GM21367 (cell line): ENCODE data around the gene ZNF770.
A peak's percentile ranks its signal among the peaks of the same experiment; 100 is the strongest.
"Not testable (repeated sequence)": the region's sequence is repeated elsewhere in the genome, so short reads cannot be mapped to it uniquely, and the experiment has no call there.

Source experiments
- ATAC-seq: cut with Tn5 transposase; IDR thresholded peaks from one replicate; pipeline ENCODE4 v1.9.1; 2021; ENCODE audit not compliant: unreplicated experiment

Gene ZNF770

DNA sequence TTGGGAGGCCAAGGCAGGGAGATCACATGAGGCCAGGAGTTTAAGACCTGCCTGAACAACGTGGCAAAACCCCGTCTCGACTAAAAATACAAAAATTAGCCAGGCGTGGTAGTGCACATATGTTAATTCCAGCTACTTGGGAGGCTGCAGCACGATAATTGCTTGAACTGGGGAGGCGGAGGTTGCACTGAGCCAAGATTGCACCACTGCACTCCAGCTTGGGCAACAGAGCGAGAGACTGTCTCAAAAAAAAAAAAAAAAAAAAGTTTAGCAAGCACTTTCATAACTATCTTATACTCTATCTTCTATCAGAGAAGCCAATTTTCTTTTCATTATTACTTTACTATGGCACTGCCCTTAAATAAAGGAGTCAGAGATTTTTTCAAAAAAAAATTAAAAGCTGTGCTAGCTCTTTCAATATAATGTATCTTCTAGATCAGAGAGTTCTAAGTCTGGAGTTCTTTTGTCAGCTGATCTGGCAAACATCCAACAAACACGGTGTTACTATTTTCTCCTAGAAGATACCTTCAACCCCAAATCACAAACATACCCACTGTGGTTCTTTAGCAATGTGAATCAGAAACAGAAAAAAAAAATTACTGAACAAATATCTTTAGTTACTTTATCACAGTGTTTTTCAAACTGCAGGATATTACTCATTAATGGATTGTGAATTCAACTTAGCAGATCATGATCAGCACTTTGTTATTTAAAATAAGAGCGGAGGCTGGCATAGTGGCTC lies 3.0 kb downstream of the ZNF770 start:
- ATAC-seq, result no peak

- ATAC-seq, result no peak
These were observed 11.3 kb downstream of the ZNF770 start for GRCh38 chr15:34976743-34977142.

- no peak for ATAC-seq
These were observed 12.0 kb downstream of the ZNF770 start for GRCh38 chr15:34976073-34976472.

- ATAC-seq, result no peak
These were observed 14.6 kb downstream of the ZNF770 start for GRCh38 chr15:34973512-34973911.

DNA sequence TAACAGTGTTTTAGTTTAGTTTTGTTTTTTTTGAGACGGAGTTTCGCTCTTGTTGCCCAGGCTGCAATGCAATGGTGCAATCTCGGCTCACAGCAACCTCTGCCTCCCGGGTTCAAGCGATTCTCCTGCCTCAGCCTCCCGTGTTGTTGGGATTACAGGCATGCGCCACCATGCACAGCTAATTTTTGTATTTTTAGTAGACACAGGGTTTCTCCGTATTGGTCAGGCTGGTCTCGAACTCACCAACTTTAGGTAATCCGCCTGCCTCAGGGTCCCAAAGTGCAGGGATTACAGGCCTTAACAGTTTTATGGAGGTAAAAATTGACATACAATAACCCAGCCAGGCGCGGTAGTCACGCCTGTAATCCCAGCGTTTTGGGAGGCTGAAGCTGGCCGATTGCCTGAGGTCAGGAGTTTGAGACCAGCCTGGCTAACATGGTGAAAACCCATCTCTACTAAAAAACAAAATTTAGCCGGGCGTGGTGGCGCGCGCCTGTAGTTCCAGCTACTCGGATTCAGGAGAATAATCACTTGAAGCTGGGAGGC lies 17.9 kb downstream of the ZNF770 start:
- peak; percentile 1 for ATAC-seq

- peak; percentile 97 for ATAC-seq
These were observed 18.6 kb downstream of the ZNF770 start, which contains the start of gene AQR for GRCh38 chr15:34969340-34970097. AQR (minus strand) TSS chr15:34969742; CDS start chr15:34969613, 129 bp downstream.

DNA sequence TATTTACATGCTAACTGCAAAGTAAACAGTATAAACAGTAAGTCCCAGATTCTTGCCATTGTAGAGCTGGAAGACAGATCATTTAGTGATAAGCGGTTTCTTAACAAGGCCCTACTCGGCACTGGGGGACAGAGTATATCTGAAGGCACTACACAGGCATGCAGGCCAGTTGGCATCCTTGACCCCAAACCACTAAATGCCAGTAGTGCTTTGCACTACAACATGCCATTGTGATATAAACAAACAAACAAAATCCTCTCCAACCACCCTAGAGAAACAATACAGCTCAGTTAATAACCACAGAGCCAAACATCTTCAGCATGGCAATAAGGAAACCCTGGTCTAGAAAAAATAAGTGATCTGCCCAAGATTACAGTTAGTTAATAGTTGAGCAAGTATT lies 23.8 kb downstream of the ZNF770 start:
- no peak for ATAC-seq

- no peak for ATAC-seq
These were observed 34.2 kb downstream of the ZNF770 start for GRCh38 chr15:34953851-34954250.

DNA sequence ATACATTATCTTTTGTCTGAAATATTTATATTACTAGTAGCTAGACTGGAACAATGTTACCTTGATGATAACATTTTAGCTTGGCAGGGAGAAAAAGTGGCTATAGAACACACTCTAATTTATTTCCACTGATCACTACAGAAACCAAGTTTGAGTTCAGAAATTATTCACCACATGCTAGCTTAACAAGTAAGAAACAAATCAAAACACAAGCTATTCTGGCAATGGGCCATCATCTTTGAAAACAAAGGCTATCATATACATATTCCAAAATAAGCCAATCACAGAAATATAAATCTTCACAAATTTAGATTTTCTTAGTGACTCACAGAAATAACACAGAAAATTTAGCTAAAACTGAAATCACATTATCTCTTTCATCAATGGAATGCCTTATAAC lies 35.6 kb downstream of the ZNF770 start:
- ATAC-seq, result no peak

DNA sequence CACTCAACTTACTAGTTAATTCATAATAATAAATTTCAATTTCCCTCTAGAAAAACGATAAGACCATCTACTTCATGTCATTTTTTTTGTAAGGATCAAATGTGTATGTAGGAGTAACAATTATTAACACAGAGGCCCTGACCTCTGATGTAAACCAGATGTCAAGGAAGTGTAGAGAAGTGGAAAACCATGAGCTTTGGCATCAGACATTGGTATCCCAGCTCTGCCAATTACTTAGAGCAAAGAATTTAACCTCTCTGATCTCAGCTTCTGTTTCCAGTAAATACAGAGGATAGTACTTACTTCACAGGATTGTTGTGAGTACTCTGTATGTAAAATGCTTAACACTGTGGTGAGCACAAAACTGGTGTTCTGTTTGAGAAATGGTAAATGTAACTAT lies 36.1 kb downstream of the ZNF770 start:
- ATAC-seq, result no peak

DNA sequence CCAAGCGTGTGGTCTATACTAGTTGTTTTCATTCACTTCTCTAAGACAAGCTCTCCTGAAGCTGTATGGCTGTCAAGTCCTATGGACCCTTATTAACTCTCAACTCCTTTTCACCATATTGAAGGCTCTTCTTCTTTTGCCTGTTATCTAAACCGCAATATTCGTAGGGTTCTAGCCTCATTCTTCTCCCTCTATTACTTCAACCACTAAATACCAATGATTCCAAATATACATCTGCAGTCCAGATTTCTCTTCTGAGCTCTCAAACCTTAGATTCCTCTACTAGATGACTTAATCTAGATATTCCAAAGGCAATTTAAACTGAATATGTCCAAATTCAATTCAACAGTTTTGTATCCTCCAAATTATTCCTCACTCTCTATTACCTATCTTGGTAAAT lies 43.2 kb downstream of the ZNF770 start:
- no peak for ATAC-seq

- ATAC-seq, result no peak
These were observed 44.4 kb downstream of the ZNF770 start for GRCh38 chr15:34943711-34944110.

DNA sequence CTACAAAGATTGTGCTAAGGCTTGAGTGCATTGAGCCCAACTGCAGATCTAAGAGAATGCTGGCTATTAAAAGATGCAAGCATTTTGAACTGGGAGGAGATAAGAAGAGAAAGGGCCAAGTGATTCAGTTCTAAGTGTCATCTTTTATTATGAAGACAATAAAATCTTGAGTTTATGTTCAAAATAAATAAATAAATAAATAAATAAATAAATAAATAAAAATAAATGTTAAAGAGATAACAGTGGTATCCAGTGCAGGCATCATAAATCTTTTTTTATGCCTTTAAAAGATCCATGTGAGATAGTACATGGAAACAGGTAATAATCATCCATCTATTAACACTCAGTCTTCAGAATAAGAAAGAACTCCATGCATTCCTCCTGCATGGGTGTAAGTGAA lies 44.8 kb downstream of the ZNF770 start:
- ATAC-seq, result not testable (repeated sequence)

DNA sequence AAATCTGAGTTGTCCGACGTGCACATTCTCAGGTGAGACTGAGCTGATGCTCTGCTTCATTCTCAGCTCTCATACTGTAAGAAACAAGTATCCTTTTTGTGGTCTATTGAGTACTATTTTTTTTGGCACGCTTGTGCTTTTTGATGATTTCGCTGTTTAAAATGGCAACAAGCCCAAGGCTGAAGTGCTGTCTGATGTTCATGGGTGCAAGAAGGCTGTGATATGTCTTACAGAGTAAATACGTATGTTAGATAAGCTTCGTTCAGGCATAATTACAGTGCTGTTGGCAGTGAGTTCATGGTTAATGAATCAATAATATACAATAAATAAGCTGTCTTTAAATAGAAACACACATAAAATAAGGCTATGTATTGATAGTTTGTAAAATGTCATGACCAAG lies 45.7 kb downstream of the ZNF770 start:
- no peak for ATAC-seq

DNA sequence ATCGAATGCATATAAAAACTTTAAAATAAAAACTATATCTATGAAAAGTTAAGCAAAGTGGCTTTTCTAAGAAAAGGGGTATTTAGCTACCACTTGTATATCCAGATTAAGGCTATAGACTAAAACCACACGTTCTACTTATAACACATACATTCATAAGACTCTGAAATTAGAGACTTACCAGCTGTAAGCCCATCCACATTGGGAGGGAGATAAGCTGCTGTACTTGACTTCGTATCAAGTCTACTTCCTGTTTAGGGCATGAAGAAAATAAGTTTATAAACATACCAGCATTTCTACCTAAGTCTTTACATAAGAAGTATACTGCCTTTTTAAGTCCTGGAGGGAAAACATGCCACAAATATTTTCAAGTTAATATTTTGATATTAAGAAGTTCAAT lies 46.3 kb downstream of the ZNF770 start:
- no peak for ATAC-seq

GRCh38 chr15:34941185-34941698 lies 46.8 kb downstream of the ZNF770 start:
- ATAC-seq, result no peak

DNA sequence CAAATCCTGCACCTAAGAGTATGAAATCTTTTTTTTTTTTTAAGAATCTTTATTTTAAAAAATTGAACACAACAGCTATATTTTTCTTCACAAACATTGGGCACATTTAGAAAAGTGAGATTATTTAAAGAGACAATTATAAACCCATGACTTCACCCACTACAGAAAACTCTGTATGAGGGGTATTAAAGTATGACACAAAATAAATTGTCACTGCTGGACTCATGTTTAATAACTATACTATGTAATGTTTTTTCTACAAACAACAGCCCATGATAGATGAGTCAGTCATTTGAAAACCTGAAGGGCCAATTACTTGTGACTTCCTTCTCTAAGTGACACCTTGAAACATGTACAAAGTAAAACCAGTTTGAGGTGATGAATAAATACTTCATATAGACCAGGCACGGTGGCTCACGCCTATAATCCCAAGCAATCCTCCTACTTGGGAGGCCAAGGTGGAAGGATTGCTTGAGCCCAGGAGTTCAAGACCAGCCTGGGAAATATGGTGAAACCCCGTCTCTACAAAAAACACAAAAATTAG lies 54.6 kb downstream of the ZNF770 start:
- no peak for ATAC-seq

DNA sequence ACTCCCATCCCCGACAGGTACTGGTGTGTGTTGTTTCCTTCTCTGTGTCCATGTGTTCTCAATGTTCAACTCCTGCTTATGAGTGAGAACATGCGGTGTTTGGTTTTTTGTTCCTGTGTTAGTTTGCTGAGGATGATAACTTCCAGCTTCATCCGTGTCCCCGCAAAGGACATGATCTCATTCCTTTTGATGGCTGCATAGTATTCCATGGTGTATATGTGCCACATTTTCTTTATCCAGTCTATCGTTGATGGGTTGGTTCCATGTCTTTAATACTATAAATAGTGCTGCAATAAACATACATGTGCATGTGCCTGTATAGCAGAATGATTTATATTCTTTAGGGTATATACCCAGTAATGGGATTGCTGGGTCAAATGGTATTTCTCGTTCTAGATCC lies 59.7 kb downstream of the ZNF770 start:
- ATAC-seq, result not testable (repeated sequence)
